Activated gamma-delta T cell (primary cell): ENCODE results near the gene TMIE.
A peak's percentile ranks its signal among the peaks of the same experiment; 100 is the strongest.
"Not testable (repeated sequence)": the region's sequence is repeated elsewhere in the genome, so short reads cannot be mapped to it uniquely, and the experiment has no call there.

Experiments
- DNase-seq: peaks from one replicate; lab custom pipeline; 2025; lab: John Stamatoyannopoulos, UW

Gene TMIE

DNA sequence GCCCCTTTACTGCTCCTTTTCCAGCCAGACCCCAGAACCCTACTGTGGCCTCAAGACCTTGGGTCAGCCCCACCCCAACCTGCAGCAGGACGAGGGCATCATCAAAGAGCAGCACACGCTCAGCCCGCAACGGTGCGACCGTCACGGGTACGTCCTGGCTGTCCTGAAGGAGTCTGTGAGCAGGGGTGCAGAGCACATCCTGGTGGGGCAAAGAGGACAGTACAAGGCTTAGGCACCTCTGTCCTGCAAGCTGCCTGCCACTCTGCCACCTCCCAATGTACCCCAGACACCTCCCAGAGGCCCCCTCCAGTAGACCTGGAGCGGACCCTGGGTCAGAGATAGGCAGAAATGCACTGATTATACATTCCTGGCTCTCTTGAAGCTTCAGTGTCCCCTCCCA, 15.7 kb upstream of the TMIE start:
- no peak for DNase-seq

GRCh38 chr3:46690798-46691197, 10.4 kb upstream of the TMIE start:
- DNase-seq: no peak

GRCh38 chr3:46692566-46692990, 8.6 kb upstream of the TMIE start:
- DNase-seq: no peak

DNA sequence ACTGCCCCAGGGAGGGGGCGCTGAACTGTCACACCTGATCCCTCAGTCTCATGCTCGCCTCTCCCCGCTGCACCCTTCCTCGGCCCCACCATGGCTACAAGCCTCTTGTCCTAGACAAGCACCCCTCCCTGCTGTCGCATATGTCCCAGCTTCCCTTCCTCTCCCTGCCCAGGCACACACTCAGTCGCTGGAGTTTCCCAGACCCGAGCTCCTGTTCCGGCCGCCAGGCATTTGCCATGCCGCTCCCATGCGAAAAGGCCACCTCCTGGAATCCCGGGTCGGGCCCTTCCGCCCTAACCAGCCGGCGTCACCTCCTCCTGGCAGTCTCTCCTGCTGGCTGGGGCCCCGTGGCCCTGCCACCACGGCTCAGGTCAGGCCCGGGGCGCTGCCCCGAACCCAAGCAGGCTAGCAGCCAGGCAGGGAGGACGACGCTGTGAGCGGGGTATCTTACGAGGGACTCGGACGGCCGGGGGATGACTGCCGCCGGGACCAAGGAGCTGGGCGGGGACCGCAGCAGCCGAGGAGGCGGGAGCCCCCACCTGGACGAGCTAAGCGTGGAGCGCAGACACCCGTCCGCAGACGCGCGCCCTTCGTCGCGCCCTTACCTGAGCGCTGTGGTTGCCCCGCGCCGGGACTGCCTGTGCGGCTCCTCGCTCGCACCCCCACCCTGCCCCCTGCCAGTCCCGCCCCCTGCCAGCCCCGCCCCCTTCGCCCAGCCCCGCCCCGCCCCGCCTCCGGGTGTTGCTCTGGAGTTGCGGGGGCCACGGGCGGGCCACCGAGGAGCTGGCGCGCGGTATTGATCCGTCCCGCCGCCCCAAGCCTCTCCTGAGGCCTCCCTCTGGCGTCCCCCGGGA, 7.9 kb upstream of the TMIE start, which contains the start of gene ALS2CL:
Gene ALS2CL, minus strand, starts transcription at position 642 of the 854 bp plus-strand sequence. CDS start 4,239 bp downstream, outside the sequence.
- DNase-seq: peak; percentile 51

GRCh38 chr3:46693892-46694226, 7.3 kb upstream of the TMIE start:
- peak; percentile 35 for DNase-seq

DNA sequence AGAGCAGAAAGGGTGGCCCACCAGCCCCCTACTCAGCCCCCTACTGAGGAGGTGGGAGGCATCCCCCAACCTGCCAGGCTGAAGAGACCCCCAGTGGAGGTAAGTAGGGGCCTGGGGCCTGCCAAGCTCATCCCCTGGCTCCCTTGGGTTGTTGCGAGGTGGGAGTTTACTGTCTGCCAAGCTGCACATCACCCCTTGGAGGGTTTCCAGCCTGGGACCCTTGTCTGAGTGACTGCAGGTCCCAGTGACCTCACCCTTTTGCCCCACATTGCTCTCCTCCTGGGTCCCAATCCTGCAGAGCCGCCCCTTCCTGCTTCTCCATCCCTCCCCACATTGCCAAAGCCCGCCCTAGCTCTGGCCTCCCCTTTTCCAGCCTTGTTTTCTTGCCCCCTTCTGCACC, 6.7 kb upstream of the TMIE start:
- no peak for DNase-seq

DNA sequence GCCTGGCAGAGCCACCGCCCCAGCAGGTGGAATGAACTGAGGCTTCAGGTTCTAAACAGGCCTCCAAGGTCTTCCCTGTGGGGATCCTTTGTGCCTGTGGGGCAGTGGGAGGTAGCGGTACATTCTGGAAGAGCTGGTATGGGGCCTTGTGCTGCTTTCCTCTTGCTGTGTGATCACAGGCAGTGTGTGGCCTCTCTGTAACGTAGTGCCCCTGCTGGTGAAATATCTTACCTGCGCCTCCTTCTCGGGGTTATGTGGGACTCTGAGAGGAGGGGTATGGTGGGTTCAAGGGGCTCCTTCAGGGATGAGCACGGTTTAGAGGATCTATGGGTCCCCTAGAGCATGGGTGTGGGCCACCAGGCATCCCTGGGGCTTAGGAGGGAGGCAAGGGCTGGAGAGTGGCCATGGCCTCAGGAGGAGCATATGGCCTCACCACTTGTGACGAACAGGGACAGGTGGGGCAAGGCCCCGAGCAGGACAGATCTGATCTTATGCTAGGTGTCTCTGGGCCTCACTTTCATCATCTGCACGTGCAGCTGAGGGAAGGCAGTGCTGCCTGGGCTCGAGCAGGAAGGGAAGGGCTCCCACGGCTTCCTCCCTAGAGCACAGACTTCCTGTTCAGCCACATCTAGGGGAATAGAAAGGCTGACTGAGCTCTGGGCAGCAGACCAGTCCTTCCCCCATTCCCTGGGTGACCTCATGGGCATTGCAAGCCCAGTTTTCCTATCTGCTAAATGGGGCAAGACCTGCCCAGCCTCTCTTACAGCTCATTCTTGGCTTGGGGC, 5.8 kb upstream of the TMIE start:
- DNase-seq: no peak

- no peak for DNase-seq
These were observed 5.0 kb upstream of the TMIE start for GRCh38 chr3:46695962-46696894.

DNA sequence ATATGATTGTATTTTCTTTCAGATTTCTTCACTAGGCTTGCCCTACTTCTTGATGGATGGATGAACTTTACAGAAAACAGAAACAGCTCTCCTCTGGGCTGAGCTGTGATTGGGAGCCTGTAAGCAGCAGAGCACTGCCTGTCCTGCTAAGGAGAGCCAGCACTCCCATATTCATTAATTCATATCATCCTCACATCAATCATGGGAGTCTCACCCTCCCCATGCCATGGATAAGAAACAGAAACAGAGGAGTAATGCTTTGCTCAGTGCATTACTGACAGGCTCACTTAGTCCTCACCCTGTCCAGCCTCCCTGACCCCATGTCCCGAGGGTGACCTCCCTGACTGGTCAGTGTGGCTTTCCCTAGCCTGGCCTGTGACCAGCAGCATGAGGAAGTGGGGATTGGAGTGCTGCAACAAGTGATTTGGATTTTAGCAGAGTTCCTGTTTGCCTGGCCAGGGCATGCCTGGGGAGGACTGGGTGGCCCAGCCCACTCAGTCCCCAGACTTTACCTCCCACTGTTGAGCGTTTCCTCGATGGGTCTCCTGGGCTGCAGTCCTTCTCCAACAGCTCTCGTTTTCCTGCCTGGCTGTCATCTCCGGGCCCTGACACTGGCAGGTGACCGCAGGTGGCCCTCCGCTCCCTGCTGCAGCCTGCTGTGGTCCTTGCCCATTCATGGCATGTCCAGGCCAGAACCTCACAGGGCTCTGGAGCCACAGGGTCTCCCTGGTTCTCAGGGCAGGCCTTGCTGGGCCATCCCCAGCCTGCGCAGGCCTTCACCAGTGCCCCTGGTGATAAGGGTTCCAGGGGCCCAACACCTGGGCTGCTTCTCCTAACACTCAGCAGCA, 1.3 kb upstream of the TMIE start:
- DNase-seq: no peak

GRCh38 chr3:46700772-46701171, 420 bp upstream of the TMIE start:
- no peak for DNase-seq

GRCh38 chr3:46702246-46703012, 1.2 kb downstream of the TMIE start:
- DNase-seq: no peak

- DNase-seq: no peak
These were observed 1.9 kb downstream of the TMIE start for GRCh38 chr3:46703013-46703520.

GRCh38 chr3:46704346-46704745, 3.2 kb downstream of the TMIE start:
- not testable (repeated sequence) for DNase-seq

DNA sequence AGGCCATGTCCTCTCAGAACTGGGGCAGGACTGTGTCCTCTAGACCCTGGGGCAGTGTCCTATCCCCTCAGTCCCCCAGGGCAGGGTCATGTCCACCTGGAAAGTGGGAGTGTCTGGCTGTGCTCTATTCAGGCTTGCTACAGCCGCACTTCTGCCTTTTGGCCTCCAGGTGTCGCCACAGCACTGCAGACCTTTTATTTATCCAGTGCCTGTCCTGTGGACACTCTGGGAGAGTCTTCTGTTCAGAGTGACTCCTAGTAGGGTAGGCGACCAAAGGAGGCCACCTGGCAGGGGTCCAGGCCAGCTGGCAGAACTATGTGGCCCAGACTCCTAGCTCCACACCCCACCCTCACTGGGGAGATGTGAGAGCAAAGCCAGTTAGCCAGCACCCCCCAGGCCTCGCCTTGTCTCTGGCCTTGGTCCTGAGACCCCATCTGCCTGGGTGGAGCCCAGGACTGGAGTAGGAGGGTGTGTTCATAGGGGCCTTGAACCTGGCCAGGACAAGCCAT, 3.9 kb downstream of the TMIE start:
- no peak for DNase-seq

- no peak for DNase-seq
These were observed 4.8 kb downstream of the TMIE start for GRCh38 chr3:46705751-46706552.

- DNase-seq: no peak
These were observed 5.8 kb downstream of the TMIE start for GRCh38 chr3:46706771-46707582.

DNA sequence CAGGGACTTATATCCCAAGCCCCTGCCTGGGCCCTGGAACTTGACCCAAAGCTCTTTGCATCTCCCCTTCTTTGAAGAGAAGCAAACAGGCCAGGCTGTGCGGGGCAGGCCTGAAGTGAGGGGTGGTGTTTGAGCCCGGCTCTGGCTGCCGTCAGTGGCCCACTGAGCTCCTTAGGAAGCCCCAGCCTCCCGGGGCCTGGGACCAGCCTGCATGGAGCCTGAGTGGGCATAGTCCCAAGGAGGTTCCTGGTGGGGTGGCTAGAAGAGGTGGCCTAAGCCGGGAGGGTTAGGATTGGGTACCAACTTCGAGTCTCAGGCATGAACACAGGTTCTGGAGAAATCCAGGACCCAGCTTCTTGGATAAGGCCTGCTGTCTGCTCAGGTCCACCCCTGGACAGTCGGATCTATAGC, 6.4 kb downstream of the TMIE start:
- DNase-seq: no peak
